OCI-M2 (cell line): ENCODE measurements around the gene BHMT2.

Experiments used
- DNase-seq: peaks from one replicate; lab custom pipeline; 2025; ENCODE audit not compliant: unreplicated experiment; lab: John Stamatoyannopoulos, UW

The BHMT2 gene, protein sequence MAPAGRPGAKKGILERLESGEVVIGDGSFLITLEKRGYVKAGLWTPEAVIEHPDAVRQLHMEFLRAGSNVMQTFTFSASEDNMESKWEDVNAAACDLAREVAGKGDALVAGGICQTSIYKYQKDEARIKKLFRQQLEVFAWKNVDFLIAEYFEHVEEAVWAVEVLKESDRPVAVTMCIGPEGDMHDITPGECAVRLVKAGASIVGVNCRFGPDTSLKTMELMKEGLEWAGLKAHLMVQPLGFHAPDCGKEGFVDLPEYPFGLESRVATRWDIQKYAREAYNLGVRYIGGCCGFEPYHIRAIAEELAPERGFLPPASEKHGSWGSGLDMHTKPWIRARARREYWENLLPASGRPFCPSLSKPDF

DNA sequence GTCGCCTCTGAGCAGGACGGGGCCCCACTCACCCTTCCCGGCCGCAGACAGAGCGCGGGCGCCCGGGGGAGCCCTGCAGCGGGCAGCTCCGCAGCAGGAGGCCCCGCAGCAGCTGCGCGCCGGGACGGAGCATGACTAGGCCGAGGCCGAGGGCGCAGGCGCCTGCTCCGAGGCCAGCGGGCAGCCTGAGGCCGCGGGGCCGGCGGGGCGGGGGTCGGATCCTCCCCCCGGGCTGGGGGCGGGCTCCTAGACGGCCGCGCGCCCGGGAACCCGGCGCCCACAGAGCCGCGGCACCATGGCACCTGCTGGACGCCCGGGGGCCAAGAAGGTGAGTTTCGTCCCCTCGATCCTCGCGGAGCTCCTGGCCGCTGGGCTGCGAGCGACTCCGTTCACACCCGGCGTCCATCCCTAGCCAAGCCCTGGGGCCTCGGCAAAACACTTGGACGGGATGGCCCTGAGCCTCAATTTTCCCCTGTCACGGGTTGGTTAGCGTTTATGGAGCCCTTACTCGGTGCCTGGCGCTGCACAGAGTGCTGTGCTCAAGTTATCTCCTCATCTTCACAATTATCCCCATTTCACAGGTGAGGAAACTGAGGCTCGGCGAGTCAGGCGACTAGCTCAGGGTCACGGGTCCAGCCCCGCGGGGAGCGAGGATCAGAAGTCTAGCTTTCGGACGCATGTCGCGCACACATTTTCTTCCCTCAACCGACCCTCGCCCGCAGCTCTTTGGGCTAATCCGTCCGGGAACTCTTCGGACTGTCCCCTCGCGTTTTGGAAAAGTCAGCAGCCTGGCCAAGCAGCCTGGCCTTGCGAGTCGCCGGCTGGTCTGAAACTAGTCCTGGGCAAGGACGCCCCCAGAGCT lies at the start of gene BHMT2, which contains the start of gene DMGDH:
Gene BHMT2 (plus strand): TSS at position 280 of the 862 bp plus-strand sequence. CDS start 16 bp downstream, at position 296.
Gene DMGDH (minus strand): TSS at position 187 of the 862 bp plus-strand sequence. CDS start 54 bp downstream, at position 133.
- DNase-seq = no peak

GRCh38 chr5:79020861-79021561 lies 48.6 kb upstream of the BHMT2 start:
- DNase-seq = no peak

GRCh38 chr5:79021753-79022152 lies 47.8 kb upstream of the BHMT2 start:
- no peak for DNase-seq

- DNase-seq = no peak
Measured at GRCh38 chr5:79022771-79023170, 46.8 kb upstream of the BHMT2 start.

DNA sequence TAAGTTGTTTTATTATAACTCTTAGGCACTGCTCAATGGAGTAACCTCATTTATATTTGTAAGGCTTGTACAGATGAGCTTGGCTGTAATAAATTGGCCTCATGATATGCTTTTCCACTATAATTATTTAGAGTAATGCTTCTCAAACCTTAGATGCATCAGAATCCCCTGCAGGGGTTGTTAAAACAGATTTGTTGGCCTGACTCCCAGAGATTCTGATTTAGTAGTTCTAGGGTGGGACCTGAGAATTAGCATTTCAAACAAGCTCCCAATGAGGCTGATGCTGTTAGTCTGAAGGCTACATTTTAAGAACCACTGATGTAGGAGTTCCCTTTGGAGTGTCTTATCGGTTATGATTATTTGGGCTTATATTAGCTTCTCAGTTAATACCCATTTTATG lies 46.2 kb upstream of the BHMT2 start:
- DNase-seq = no peak

DNA sequence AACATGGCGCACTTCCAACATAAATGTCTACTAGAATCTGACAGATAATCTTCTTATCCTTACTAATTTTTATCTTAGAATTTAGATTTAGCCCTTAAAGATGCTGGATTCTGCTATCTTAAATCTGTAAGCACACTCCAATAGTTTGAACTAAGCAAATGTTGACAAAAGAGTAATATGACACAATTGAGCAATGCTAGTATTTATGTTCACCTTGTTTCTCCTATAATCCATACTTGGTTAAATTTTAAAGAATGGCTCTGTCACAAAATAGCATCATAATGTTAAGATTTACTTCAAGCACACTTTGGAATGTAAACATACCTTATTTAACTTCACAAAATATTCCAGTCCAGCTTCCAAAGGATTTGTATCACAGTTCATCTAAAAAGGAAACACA lies 45.6 kb upstream of the BHMT2 start:
- DNase-seq = no peak

- DNase-seq = no peak
Measured at GRCh38 chr5:79025054-79025472, 44.5 kb upstream of the BHMT2 start.

GRCh38 chr5:79030663-79031484 lies 38.7 kb upstream of the BHMT2 start:
- no peak for DNase-seq

DNA sequence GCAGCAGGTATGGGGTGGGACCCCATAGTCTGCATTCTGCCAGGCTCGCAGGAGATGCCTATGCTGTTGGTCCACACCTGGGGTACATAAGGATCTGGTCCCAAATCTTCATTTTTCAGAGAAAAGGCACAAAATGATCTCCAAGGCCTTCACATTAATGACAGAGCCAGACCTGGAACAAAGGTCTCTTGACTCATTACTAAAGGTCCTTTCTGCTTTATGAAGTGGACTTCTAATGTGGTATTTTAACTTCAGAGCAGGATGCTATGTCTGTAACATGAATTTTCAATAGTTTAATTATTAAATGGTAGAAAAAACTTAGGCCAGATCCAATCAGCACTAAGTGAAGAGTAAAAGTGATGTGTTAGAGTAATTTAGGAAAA lies 38.1 kb upstream of the BHMT2 start:
- DNase-seq = no peak

- DNase-seq = no peak
Measured at GRCh38 chr5:79032031-79032695, 37.4 kb upstream of the BHMT2 start.

GRCh38 chr5:79032782-79033181 lies 36.8 kb upstream of the BHMT2 start:
- DNase-seq = no peak

DNA sequence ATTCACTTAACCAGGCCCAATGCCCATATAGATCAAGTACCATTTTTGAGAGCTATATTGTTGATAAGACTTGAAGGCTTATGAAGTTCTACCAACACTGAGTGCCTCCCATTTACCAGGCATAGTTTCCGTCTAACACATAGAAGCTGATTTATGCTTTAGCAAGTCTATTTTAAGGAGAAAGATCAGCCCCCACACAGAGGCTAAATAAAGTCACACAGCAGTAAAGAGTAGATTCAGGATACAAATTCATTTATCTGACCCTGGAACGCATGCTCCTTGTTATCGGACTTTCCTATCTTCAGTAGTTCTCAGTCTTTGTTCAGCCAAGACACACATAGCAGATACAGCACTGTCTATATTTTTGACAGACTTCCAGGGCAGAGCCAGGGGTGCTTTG lies 34.3 kb upstream of the BHMT2 start:
- DNase-seq = no peak

DNA sequence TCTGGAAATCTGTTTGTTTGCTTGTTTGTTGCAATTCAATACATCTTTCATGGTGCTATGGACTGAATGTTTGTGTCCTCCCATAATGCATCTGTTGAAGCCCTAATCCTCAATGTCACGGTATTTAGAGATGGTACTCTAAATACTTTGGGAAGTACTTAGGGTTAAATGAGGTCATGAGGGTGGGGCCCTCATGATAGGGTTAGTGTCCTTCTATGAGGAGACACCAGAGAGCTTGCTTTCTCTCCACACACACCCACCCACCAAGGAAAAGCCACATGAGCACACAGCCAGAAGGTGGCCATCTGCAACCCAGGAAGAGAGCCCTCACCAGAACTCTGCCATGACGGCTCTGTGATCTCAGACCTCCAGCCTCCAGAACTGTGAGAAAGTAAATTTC lies 32.8 kb upstream of the BHMT2 start:
- DNase-seq = no peak

DNA sequence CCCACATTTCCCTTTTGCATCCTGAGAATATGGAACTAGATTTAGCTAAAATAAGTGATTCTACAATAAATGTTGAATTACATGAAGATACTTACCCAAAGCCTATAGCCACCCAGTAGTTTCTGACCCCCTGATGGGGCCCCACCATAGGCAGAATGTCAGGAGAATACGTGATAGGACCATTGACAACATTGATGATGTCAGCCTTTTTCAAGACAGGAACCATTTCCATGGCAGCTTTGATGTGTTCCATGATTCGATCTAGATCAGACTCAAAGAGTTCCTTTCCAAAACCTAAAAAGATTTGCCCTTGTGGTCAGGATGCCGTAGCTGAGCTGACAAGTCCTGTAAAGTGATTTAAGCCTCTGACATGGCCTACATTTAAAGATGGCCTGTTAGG lies 27.4 kb upstream of the BHMT2 start:
- no peak for DNase-seq

DNA sequence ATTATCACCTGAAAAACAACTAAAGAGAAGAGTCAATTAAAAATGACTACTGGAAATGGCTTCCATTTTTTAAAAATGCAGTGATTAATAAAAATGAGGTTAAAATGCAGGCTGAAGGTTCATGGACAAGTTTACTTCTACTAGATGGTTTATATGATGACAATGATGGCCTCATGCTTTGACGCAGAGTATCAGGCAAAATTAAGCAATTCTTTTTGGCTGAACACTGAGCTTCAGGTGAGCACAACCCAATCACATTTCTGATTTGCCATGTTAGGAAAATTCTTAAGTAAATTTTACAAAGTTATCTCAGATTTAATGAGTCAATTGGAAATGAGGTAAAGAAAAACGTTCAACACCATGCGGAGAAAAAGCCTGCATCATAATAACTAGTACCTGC lies 22.4 kb upstream of the BHMT2 start:
- no peak for DNase-seq

DNA sequence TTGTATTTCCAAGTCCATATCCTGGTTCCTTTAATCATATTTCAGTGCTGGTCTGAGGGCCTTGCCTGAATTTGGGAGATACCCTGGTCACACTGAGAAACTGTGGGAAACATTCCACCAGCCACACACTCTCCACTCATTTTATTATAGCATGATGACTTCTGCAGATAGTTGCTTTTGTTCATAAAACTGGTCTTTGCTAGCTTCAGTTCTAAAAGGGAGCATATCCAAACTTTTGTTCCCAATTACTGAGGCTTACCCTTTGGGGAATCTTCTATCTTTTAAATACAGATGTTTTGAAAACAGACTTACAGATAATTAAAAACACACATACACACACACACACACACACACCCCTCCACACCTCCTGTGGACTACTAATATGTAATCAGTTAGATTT lies 21.1 kb upstream of the BHMT2 start:
- DNase-seq = no peak

DNA sequence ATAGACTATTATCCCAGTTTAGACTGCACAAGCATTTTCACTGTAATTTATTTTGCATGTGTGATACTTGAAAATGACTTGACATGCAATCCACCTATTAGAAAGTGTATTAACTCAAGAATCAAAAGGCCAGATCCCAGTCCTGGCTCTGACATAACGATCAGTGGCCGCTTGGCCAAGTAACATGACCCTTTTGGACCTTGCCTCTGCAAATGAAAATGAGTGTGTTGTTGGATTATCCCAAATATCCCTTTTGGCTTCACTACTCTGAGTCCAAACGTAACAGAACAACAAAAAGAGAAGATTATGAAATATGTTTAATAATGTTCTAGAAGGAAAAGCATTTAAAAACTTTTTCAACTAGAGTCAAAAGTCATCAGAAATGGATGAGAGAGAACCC lies 19.1 kb upstream of the BHMT2 start:
- DNase-seq = no peak

GRCh38 chr5:79053321-79053720 lies 16.2 kb upstream of the BHMT2 start:
- DNase-seq = no peak

DNA sequence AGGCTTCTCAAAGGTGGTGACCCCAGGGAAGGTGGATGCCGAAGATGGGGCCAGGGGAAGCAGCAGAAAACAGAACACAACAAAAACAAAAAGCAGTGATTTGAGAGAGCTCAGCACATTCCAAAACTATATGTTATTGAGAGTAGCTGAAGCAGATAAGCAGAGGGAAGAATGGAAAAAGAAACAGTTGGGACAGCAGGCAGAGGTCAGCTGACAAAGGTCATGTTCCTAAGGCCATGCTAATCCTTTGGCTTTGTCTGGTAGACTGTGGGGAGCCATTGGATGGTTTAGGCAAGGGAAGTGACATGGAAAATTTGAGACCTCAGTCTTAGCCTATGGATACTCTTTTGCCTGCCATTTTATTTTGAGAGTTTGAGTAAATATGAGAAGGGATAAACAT lies 14.6 kb upstream of the BHMT2 start:
- no peak for DNase-seq

DNA sequence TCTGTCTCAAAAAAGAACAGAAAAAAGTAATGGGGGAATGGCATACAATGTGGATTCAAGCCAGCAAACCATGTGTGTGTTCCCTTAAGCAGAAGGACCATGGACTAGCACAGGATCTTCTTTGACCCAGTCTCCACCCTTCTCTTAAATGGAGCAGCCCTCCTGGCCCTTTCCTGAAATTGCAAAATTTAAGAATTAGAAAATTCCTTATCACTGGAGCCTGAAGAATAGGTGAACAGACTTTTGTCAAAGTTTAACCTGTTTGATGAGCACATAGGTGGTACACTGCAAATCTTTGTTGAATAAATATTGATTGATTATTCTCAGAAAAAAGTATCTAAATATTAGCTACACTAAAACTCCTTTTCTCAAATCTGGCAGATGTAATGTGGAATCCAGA lies 12.7 kb upstream of the BHMT2 start:
- no peak for DNase-seq
